ENCODE results near the gene PRR13. TPM values are rescaled to one million over a fixed set of nuclear protein-coding genes. Genes with fewer than 3 reads are reported as not detected.
A peak's percentile ranks its signal among the peaks of the same experiment; 100 is the strongest.
"Not testable (repeated sequence)": the region's sequence is repeated elsewhere in the genome, so short reads cannot be mapped to it uniquely, and the experiment has no call there.

Gene PRR13
- total and polyA plus RNA-seq, 4 donors: 59.0 to 336 (median 168) TPM

DNA sequence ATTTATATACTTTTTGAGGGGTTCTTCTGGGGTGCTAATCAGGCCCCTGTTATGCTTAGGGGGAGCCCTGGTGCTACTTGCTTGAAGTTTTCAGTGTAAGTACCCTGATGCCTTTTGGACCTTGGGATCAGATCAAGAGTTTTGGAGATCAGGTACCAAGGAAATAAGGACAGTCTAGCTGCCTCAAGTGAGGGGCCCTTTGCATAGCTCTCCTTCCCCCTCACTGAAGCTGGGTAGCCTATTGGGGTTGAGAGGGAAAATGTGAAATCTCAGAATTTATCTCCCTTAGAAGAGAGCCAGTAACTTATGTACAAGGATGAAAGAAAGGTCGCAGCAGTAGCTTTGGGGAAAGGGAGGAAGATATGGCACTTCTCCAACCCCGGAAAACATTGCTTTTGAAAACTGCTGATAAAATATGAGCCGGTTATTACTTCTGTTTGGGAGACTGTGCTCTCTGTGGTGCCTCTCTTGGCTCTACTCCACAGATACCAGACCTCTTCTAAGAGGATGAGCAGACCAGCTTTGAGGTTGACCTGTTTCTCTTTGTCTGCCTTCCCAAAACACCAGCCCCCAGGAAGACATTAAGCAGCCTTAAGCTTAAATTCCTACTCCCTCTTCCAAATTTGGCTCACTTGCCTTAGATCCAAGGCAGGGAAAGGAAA is 26.6 kb upstream of the PRR13 start:
- Histone ChIP-seq H3K9me3 (ENCODE audit: control insufficient read depth in 4 of 4, insufficient read depth in 3 of 4, low read length in 3 of 4) (no peaks in the 10 kb centered on the region), H3K4me1 (ENCODE audit: control insufficient read depth in 5 of 5, insufficient read depth in 5 of 5, low read length in 5 of 5) (peaks cover 0 to 21% (median 6%) of the 10 kb centered on the region in 5 donors), H3K27ac (ENCODE audit: low read depth in 1 of 2, low read length in 1 of 2) (no peak overlapping the region), H3K27me3 (ENCODE audit: control insufficient read depth in 3 of 3, insufficient read depth in 3 of 3, low read length in 2 of 3) (no peaks in the 10 kb centered on the region), H3K36me3 (ENCODE audit: control insufficient read depth in 4 of 4, insufficient read depth in 4 of 4, low read length in 4 of 4) (peaks cover 11 to 24% (median 20%) of the 10 kb centered on the region in 4 donors), H3K9ac (ENCODE audit: insufficient read depth in 1 of 2, low read length in 2 of 2) (no peak overlapping the region), H3K4me3 (no peak overlapping the region)
- DNase-seq (peak in 2 of 3 donors; percentile 56 to 75), ATAC-seq (ENCODE audit: insufficient read depth, low FRiP score) (no peak)
- no peak for TF ChIP-seq CTCF (IDR thresholded peaks at IDR 0.05; ENCODE audit: control extremely low read depth, extremely low read depth)
- 32 to 66% methylated on average over 3 of the region's 3 CpGs for WGBS, 2 donors

- not testable (repeated sequence) for H3K9ac ChIP-seq (ENCODE audit: insufficient read depth in 1 of 2, low read length in 2 of 2); H3K9me3 ChIP-seq (ENCODE audit: control insufficient read depth in 4 of 4, insufficient read depth in 3 of 4, low read length in 3 of 4); ATAC-seq (ENCODE audit: insufficient read depth, low FRiP score); H3K4me3 ChIP-seq; H3K27me3 ChIP-seq (ENCODE audit: control insufficient read depth in 3 of 3, insufficient read depth in 3 of 3, low read length in 2 of 3); DNase-seq
- peaks cover 0 to 21% (median 6%) of the 10 kb centered on the region in 5 donors for H3K4me1 ChIP-seq (ENCODE audit: control insufficient read depth in 5 of 5, insufficient read depth in 5 of 5, low read length in 5 of 5)
- H3K27ac ChIP-seq (ENCODE audit: low read depth in 1 of 2, low read length in 1 of 2): peak overlapping the region in 1 of 2 donors; percentile 47
- 77 to 87% methylated on average over 2 of the region's 2 CpGs for WGBS, 2 donors
- H3K36me3 ChIP-seq (ENCODE audit: control insufficient read depth in 4 of 4, insufficient read depth in 4 of 4, low read length in 4 of 4): peaks cover 11 to 19% (median 16%) of the 10 kb centered on the region in 4 donors
Measured at GRCh38 chr12:53415752-53416389, 25.7 kb upstream of the PRR13 start.

- DNase-seq; H3K9me3 ChIP-seq (ENCODE audit: control insufficient read depth in 4 of 4, insufficient read depth in 3 of 4, low read length in 3 of 4); H3K4me3 ChIP-seq; H3K36me3 ChIP-seq (ENCODE audit: control insufficient read depth in 4 of 4, insufficient read depth in 4 of 4, low read length in 4 of 4); ATAC-seq (ENCODE audit: insufficient read depth, low FRiP score); H3K27ac ChIP-seq (ENCODE audit: low read depth in 1 of 2, low read length in 1 of 2); H3K27me3 ChIP-seq (ENCODE audit: control insufficient read depth in 3 of 3, insufficient read depth in 3 of 3, low read length in 2 of 3); H3K9ac ChIP-seq (ENCODE audit: insufficient read depth in 1 of 2, low read length in 2 of 2): not testable (repeated sequence)
- H3K4me1 ChIP-seq (ENCODE audit: control insufficient read depth in 5 of 5, insufficient read depth in 5 of 5, low read length in 5 of 5): peaks cover 0 to 22% (median 9%) of the 10 kb centered on the region in 5 donors
- 46 to 62% methylated on average over 9 of the region's 9 CpGs for WGBS, 2 donors
Measured at GRCh38 chr12:53417291-53417816, 24.2 kb upstream of the PRR13 start.

- WGBS, 2 donors: 95% methylated on average over 3 of the region's 3 CpGs
- ATAC-seq (ENCODE audit: insufficient read depth, low FRiP score) (no peak), DNase-seq (no peak)
- Histone ChIP-seq H3K9me3 (ENCODE audit: control insufficient read depth in 4 of 4, insufficient read depth in 3 of 4, low read length in 3 of 4) (no peaks in the 10 kb centered on the region), H3K27me3 (ENCODE audit: control insufficient read depth in 3 of 3, insufficient read depth in 3 of 3, low read length in 2 of 3) (no peaks in the 10 kb centered on the region), H3K4me3 (no peak overlapping the region), H3K9ac (ENCODE audit: insufficient read depth in 1 of 2, low read length in 2 of 2) (no peak overlapping the region), H3K27ac (ENCODE audit: low read depth in 1 of 2, low read length in 1 of 2) (no peak overlapping the region), H3K36me3 (ENCODE audit: control insufficient read depth in 4 of 4, insufficient read depth in 4 of 4, low read length in 4 of 4) (peaks cover 0 to 3% (median 2%) of the 10 kb centered on the region in 4 donors), H3K4me1 (ENCODE audit: control insufficient read depth in 5 of 5, insufficient read depth in 5 of 5, low read length in 5 of 5) (peaks cover 0 to 22% (median 9%) of the 10 kb centered on the region in 5 donors)
- no peak for TF ChIP-seq CTCF (IDR thresholded peaks at IDR 0.05; ENCODE audit: control extremely low read depth, extremely low read depth)
Measured at GRCh38 chr12:53418221-53418620, 23.3 kb upstream of the PRR13 start.
